HG02938 (cell line): ENCODE measurements around the gene CAMK2N2.

ENCODE experiments used
- ATAC-seq: cut with Tn5 transposase; IDR thresholded peaks from one replicate; pipeline ENCODE4 v1.9.1; 2021; ENCODE audit warnings: mild to moderate bottlenecking, moderate library complexity; ENCODE audit not compliant: unreplicated experiment

The CAMK2N2 gene

DNA sequence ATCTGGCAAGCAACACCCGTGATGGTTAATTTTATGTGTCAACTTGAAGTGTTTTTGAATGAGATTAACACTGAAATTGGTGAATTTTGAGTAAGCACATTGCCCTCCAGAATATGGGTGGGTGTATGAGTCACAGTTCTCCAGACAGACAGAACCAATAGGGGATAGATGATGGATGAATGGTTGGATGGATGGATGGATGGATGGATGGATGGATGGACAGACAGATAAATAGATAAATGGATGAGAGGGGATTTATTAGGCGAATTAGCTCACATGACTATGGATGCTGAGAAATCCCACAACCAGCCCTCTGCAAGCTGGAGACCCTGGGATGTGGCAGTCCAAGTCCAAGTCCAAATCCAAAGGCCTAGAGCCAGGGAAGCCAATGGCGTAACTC, 37.4 kb downstream of the CAMK2N2 start:
- no peak for ATAC-seq

DNA sequence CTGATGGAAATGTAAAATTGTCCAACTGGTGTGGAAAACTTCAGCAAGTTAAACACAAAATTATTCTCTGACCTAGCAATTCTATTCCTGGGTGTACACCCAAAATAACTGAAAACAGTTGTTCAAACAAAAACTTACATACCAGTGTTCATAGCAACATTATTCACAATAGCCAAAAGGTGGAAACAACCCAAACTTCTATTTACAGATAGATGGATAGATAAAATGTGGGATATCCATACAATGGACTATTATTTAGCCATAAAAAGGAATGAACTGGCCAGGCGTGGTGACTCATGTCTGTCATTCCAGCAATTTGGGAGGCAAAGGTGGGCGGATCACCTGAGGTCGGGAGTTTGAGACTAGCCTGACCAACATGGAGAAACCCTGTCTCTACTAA, 38.8 kb downstream of the CAMK2N2 start:
- no peak for ATAC-seq

GRCh38 chr3:184218814-184219213, 42.5 kb downstream of the CAMK2N2 start:
- no peak for ATAC-seq

DNA sequence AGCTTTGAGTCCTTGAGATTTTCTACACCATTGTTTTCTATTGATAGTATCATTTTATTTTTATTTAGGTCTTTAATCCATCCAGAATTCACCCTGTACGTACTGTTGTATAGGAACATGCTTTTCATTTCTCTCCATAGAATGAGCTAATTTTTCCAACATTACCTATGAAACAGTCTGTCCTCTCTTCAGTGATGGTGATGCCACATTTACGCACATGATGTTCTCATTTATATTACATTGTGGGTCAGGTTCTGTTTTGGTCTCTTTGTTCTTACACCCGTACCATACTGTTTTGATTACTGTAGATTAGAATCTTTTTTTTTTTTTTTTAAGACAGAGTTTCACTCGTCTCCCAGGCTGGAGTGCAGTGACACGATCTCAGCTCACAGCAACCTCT, 49.6 kb downstream of the CAMK2N2 start:
- ATAC-seq = no peak

DNA sequence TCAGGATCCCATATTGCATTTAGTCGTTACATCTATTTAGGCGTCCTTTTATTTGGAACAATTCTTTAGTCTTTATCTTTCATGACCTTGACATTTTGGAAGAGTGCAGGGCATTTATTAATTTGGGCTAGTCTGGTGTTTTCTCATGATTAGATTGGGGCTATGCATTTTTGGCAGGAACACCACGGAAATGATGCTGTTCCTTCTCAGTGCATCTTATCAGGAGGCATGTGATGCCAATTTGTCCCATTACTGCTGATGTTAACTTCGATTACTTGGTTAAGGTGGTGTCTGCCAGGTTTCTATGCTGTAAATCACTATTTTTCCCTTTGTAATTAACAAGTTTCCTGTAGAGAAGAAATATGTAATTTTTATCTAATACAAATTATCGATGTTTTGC, 50.1 kb downstream of the CAMK2N2 start:
- no peak for ATAC-seq
